K562 treated with DMSO at 1 percent for 4 hours (cell line): ENCODE data around the gene RPL18A. TPM values are rescaled to one million over a fixed set of nuclear protein-coding genes. Genes with fewer than 3 reads are reported as not detected.

Experiments
- total RNA-seq: library from RNA; unstranded; fragments of 300-600 nt; gene quantifications from 2 replicates; pipeline ENCODE4 v1.2.3, GENCODE V29; 2022; ENCODE audit not compliant: insufficient read depth

RPL18A gene
- total RNA-seq, result 7,984 and 8,621 TPM in 2 replicates

DNA sequence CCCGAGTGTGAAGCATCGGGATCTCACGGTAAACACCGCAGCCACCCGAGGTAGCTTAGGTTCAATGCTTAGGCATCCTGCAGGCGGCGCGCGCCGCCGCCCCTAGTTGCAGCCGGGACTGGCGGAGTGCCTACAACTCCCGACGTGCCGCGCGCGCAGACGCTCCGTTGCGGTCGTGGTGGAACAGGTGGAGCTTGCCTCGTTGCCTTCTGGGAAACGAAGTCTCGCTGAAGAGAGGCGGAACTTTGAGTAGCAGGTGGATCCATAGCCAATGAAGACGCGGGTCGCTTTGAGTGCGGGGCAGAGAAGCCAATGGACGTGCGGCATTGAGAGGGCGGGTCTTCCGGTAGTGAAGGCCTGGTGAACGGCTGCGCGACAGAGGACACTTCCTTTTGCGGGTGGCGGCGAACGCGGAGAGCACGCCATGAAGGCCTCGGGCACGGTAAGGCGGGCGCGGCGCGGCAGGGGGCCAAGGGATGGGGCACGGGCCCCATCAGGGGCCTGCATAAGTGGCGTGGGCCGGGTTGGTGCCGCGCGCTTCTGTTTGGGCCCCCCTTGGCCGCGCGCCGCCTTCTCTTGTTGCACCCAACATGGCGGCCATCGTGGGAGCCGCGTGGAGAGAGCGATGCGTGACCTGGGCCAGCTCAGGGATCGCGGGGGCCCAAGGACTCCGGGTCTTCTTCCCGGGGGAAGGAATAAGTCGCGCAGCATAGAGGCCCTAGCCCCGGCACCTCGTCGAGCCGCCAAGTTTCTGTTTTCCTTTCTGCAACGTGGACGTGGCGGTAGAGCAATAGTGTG is at the start of gene RPL18A:
Gene RPL18A (plus strand): TSS at position 378 of the 798 bp plus-strand sequence. CDS start 47 bp downstream, at position 425.

DNA sequence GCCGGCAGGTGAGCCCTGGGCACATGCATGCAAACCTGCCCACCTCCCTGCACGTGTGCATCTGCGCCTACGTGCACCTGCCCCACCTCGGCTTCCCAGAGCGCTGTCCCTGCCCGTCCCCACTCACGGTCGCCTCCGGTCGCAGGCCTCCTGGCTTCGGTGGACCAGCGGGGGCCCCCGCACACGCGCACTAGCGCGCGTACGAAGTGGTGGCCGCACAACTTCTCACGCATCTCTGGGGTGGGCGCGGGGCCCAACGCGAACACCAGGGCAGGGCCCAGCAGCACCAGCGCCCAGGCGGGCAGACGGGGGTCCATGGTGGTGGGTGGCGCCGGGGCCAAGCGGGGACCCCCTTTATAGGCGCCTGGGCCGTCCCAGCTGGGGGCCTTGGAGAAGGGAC is 38.5 kb upstream of the RPL18A start, which contains the start of gene INSL3:
Gene INSL3 (minus strand): TSS at position 330 of the 400 bp plus-strand sequence. CDS start 13 bp downstream, at position 317.

GRCh38 chr19:17847538-17848366 is 12.0 kb upstream of the RPL18A start, which contains the start of gene JAK3:
Gene JAK3, minus strand, starts transcription at chr19:17847982. Its CDS starts 3,565 bp downstream, at chr19:17844417.

GRCh38 chr19:17871878-17872250 is 12.2 kb downstream of the RPL18A start, which contains the start of gene SLC5A5:
Gene SLC5A5, plus strand, starts transcription at chr19:17871945. Its CDS starts 375 bp downstream, at chr19:17872320.

Other genes with a start within 250 kb of the RPL18A start
- 0.15 and 0.85 TPM in 2 replicates for gene UNC13A, start 171.6 kb upstream of the RPL18A start, total RNA-seq
- gene MAP1S, start 140.4 kb upstream of the RPL18A start, total RNA-seq, result 57.8 and 66.7 TPM in 2 replicates
- 38.8 TPM in 2 replicates for gene FCHO1, start 108.4 kb upstream of the RPL18A start, total RNA-seq
- not detected in 2 replicates for gene B3GNT3, start 64.8 kb upstream of the RPL18A start, total RNA-seq
- gene INSL3, start 38.4 kb upstream of the RPL18A start, total RNA-seq, result not detected in 2 replicates
- not detected in 2 replicates for gene JAK3, start 11.9 kb upstream of the RPL18A start, total RNA-seq
- 0.16 TPM in 1 of 2 replicates, not detected in the other for gene SLC5A5, start 12.0 kb downstream of the RPL18A start, total RNA-seq
- gene CCDC124, start 73.1 kb downstream of the RPL18A start, total RNA-seq, result 116 TPM in 2 replicates
- gene KCNN1, start 107.2 kb downstream of the RPL18A start, total RNA-seq, result 10.3 and 19.9 TPM in 2 replicates
- gene ARRDC2, start 148.3 kb downstream of the RPL18A start, total RNA-seq, result 27.4 and 31.6 TPM in 2 replicates
- not detected in 2 replicates for gene IL12RB1, start 227.0 kb downstream of the RPL18A start, total RNA-seq
- 10.6 and 11.1 TPM in 2 replicates for gene MAST3, start 237.9 kb downstream of the RPL18A start, total RNA-seq